Naive thymus-derived CD4-positive, alpha-beta T cell (primary cell): ENCODE results near the gene FRMPD2. TPM values are rescaled to one million over a fixed set of nuclear protein-coding genes. Genes with fewer than 3 reads are reported as not detected.
"Not testable (repeated sequence)": the region's sequence is repeated elsewhere in the genome, so short reads cannot be mapped to it uniquely, and the experiment has no call there.

Source experiments
- ATAC-seq: fragments of 150-1000 bp; cut with Tn5 transposase; 2 replicates; pipeline ENCODE4 v1.10.0; 2021; ENCODE audit warnings: mild to moderate bottlenecking, moderate library complexity
- CTCF ChIA-PET: fragments of 350-600 bp; sonication (Branson Sonifier 250); formaldehyde crosslinking; loops from one replicate; lab custom pipeline; 2021; ENCODE audit warnings: antibody characterized with exemption; lab: Charles Lee
- POLR2A ChIA-PET: fragments of 350-600 bp; sonication (Branson Sonifier 250); formaldehyde crosslinking; loops from one replicate; lab custom pipeline; 2021; ENCODE audit warnings: antibody characterized with exemption, inconsistent platforms; lab: Charles Lee
- DNase-seq, 9 donors: peaks; one replicate each; pipeline versions ENCODE4 v3.0.0 to v3.0.0-alpha.2; 2020 to 2022; ENCODE audit warnings: mixed read lengths in 1 of 9
- H3K27ac ChIP-seq: one replicate; pipeline ENCODE4 v1.7.0; 2013; ENCODE audit warnings: mild to moderate bottlenecking, low read depth, low read length, moderate library complexity
- H3K27me3 ChIP-seq, 2 donors: one replicate each; pipeline ENCODE4 v1.7.0; 2013; ENCODE audit warnings: low read length in 2 of 2, mild to moderate bottlenecking in 2 of 2, moderate library complexity in 2 of 2; ENCODE audit not compliant: control insufficient read depth in 2 of 2, insufficient read depth in 2 of 2
- H3K36me3 ChIP-seq, 3 experiments: 1 replicate in 2 of 3; 2 replicates in 1 of 3; pipeline ENCODE4 v1.7.0; 2013; ENCODE audit warnings: low read length in 3 of 3, mild to moderate bottlenecking in 3 of 3, moderate library complexity in 1 of 3; ENCODE audit not compliant: insufficient read depth in 3 of 3, control insufficient read depth in 2 of 3
- H3K4me1 ChIP-seq, 2 donors: one replicate each; pipeline ENCODE4 v1.7.0; 2013; ENCODE audit warnings: low read length in 2 of 2, mild to moderate bottlenecking in 2 of 2, moderate library complexity in 1 of 2; ENCODE audit not compliant: control insufficient read depth in 2 of 2, insufficient read depth in 2 of 2
- H3K4me3 ChIP-seq: 2 replicates; pipeline ENCODE4 v1.7.0; 2013; ENCODE audit warnings: mild to moderate bottlenecking, low read length
- H3K9me3 ChIP-seq, 3 experiments: 1 replicate in 2 of 3; 2 replicates in 1 of 3; pipeline ENCODE4 v1.7.0; 2013; ENCODE audit warnings: low read length in 3 of 3; ENCODE audit not compliant: control insufficient read depth in 2 of 3
- H3K27ac Mint-ChIP-seq, 9 donors: one replicate each; pipeline ENCODE4 v1.8.0; 2020 to 2022; ENCODE audit warnings: mixed read lengths in 9 of 9, mild to moderate bottlenecking in 8 of 9, moderate library complexity in 5 of 9, inconsistent platforms in 2 of 9
- H3K27me3 Mint-ChIP-seq, 5 donors: one replicate each; pipeline ENCODE4 v1.8.0; 2021 to 2022; ENCODE audit warnings: mixed read lengths in 5 of 5, mild to moderate bottlenecking in 1 of 5
- H3K36me3 Mint-ChIP-seq, 5 donors: one replicate each; pipeline ENCODE4 v1.8.0; 2020 to 2022; ENCODE audit warnings: mixed read lengths in 5 of 5, mild to moderate bottlenecking in 3 of 5, inconsistent platforms in 1 of 5
- H3K4me1 Mint-ChIP-seq, 7 donors: one replicate each; pipeline ENCODE4 v1.8.0; 2020 to 2022; ENCODE audit warnings: mixed read lengths in 7 of 7, mild to moderate bottlenecking in 3 of 7, inconsistent platforms in 1 of 7
- H3K4me3 Mint-ChIP-seq, 10 donors: one replicate each; pipeline ENCODE4 v1.8.0; 2020 to 2022; ENCODE audit warnings: mild to moderate bottlenecking in 10 of 10, mixed read lengths in 10 of 10, moderate library complexity in 6 of 10, inconsistent platforms in 2 of 10
- H3K9me3 Mint-ChIP-seq, 11 donors: one replicate each; pipeline ENCODE4 v1.8.0; 2020 to 2022; ENCODE audit warnings: mixed read lengths in 11 of 11, mild to moderate bottlenecking in 4 of 11, inconsistent platforms in 1 of 11, moderate library complexity in 1 of 11
- intact Hi-C, 2 donors: fragments of 100-400 bp; cut with micrococcal nuclease; formaldehyde crosslinking; loops; one replicate each; pipeline ENCODE4 v1.15.1; 2023
- polyA plus RNA-seq, 2 donors: library from polyadenylated mRNA; unstranded; fragments of 300-500 nt; fragmentation: Illumina TruSeq; gene quantifications; one replicate each; pipeline ENCODE4 v1.2.3, GENCODE V29; 2021
- total RNA-seq, 6 experiments: library from RNA in 5 of 6; stranded (reverse) in 5 of 6; gene quantifications; 1 replicate in 5 of 6; 2 replicates in 1 of 6; pipeline ENCODE4 v1.2.3 and lab custom pipeline; 2021 to 2026

The FRMPD2 gene
- total and polyA plus RNA-seq, 7 experiments from 2014 or later: 0.24 TPM; not detected in 6

DNA sequence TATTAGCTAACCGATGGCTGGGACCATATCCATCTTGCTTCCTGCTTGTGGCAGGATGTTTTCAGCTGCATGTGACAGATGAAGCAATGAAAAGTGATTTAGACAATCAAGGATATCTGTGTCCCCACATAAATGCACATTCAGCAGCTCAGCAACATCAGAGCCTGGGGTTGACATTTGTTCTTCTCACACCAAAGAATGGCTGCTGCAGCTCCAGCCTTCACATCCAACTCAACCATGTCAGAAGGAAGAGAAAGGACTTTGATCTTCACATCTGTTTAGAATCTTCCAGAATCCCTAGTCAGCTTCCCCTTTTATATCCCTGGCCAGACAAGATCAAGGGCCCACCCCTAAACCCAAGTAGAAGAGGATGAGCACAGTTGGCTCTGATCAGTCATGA is 11.9 kb upstream of the FRMPD2 start:
- ATAC-seq: no peak
- Mint-ChIP-seq H3K4me1 (peaks cover 0 to 17% (median 9%) of the 10 kb centered on the region in 7 donors), H3K36me3 (peaks cover 0 to 18% (median 2%) of the 10 kb centered on the region in 5 donors), H3K27me3 (peaks cover 15 to 24% (median 21%) of the 10 kb centered on the region in 5 donors), H3K4me3 (no peak overlapping the region), H3K27ac (no peak overlapping the region), H3K9me3 (peaks cover 3 to 33% (median 15%) of the 10 kb centered on the region in 11 donors)
- ChIA-PET CTCF (interaction anchor here (0.9 kb wide), 1 partner anchor 10 kb away, joined by 4 read pairs; no protein-coding TSS in a partner anchor), POLR2A (no interaction called here)
- intact Hi-C loops: no loop called here
- H3K9me3 ChIP-seq: peaks cover 0 to 6% (median 0%) of the 10 kb centered on the region in 3 experiments
- no peak for DNase-seq
- no peak overlapping the region for H3K27ac ChIP-seq
- H3K4me1 ChIP-seq: no peaks in the 10 kb centered on the region
- H3K27me3 ChIP-seq: no peaks in the 10 kb centered on the region
- H3K36me3 ChIP-seq: no peaks in the 10 kb centered on the region
- H3K4me3 ChIP-seq: no peak overlapping the region

DNA sequence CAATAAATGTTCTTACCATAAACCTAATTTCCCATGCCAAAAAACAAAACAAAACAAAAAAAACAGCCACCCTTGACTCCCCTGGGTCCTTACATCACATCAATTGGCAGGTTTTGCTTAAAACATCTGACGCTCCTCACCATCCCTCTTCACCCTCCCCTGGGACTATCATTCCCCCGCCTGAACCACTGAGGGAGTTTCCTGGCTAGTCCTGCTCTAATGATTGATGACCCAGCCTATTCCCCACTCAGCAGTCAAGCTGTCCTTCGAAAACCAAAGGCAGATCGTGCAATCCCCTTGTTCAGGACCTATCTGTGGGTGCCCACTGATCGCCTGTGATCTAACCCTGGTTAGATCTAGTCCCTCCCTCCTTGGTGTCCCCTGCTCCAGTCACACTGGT is 11.2 kb upstream of the FRMPD2 start:
- ChIA-PET CTCF (no interaction called here), POLR2A (no interaction called here)
- no peaks in the 10 kb centered on the region for H3K27me3 ChIP-seq
- peaks cover 0 to 23% (median 5%) of the 10 kb centered on the region in 5 donors for H3K36me3 Mint-ChIP-seq
- no peak overlapping the region for H3K4me3 Mint-ChIP-seq
- H3K4me1 ChIP-seq: no peaks in the 10 kb centered on the region
- no peaks in the 10 kb centered on the region for H3K36me3 ChIP-seq
- no peak for DNase-seq
- no peak for ATAC-seq
- intact Hi-C loops: no loop called here
- no peak overlapping the region for H3K4me3 ChIP-seq
- H3K27me3 Mint-ChIP-seq: peaks cover 15 to 28% (median 25%) of the 10 kb centered on the region in 5 donors
- peaks cover 0 to 16% (median 9%) of the 10 kb centered on the region in 7 donors for H3K4me1 Mint-ChIP-seq
- H3K9me3 ChIP-seq: peaks cover 0 to 6% (median 0%) of the 10 kb centered on the region in 3 experiments
- peaks cover 6 to 39% (median 20%) of the 10 kb centered on the region in 11 donors for H3K9me3 Mint-ChIP-seq
- H3K27ac Mint-ChIP-seq: no peak overlapping the region
- H3K27ac ChIP-seq: no peak overlapping the region

DNA sequence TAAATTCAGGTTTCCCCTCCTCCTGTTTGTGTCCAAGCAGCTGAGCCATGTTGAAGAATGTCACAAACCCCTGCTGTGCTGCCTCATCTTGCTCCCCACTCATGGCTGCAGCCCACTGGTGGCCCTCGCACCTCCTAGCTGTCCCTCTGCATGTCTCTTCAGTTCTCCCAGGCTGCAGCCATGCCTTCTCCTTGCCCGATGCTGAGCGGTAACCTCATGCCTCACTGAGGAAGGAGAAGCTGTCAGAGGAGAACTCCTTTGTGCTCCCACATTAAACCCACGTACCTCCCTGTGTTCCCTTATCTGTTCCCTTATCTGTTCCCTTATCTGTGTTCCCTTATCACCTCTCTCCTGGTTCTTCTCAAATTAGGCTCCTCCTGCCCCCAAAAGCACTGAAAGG is 10.3 kb upstream of the FRMPD2 start:
- Mint-ChIP-seq H3K36me3 (peaks cover 0 to 23% (median 5%) of the 10 kb centered on the region in 5 donors), H3K4me1 (peaks cover 0 to 15% (median 8%) of the 10 kb centered on the region in 7 donors), H3K27me3 (peaks cover 15 to 35% (median 29%) of the 10 kb centered on the region in 5 donors), H3K9me3 (peaks cover 6 to 39% (median 20%) of the 10 kb centered on the region in 11 donors), H3K4me3 (no peak overlapping the region), H3K27ac (no peak overlapping the region)
- DNase-seq: no peak
- H3K36me3 ChIP-seq: no peaks in the 10 kb centered on the region
- ATAC-seq: no peak
- no peak overlapping the region for H3K4me3 ChIP-seq
- intact Hi-C loops: no loop called here
- H3K4me1 ChIP-seq: no peaks in the 10 kb centered on the region
- peaks cover 0 to 6% (median 0%) of the 10 kb centered on the region in 3 experiments for H3K9me3 ChIP-seq
- ChIA-PET CTCF (no interaction called here), POLR2A (no interaction called here)
- no peaks in the 10 kb centered on the region for H3K27me3 ChIP-seq
- H3K27ac ChIP-seq: no peak overlapping the region

DNA sequence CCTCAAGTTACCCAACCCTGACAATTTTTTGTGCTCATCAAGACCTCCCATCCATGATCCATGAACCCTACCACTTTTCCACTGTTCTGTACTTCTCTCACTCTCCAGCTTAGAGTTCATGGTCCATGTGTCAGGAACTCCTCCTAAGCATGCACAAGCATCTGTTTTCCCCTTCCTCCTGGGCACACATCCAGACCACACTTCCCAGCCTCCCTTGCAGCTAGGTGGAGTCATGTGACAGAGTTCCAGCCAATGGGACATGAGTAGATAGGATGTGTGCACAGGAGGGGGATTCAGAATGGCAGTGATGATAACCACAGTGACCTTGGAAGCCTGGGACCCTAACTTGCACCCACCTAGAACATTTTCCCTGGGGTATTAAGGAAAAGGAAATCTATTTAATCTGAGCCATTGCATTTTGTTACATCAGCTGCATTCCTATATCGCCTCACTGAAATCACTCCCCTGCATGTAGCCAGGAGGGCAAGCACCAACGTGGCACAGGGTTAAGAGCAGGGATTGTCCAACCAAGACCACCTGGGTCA is 9.6 kb upstream of the FRMPD2 start:
- H3K36me3 Mint-ChIP-seq: peaks cover 0 to 27% (median 5%) of the 10 kb centered on the region in 5 donors
- DNase-seq (no peak), ATAC-seq (no peak)
- Histone ChIP-seq H3K9me3 (peaks cover 0 to 6% (median 0%) of the 10 kb centered on the region in 3 experiments), H3K4me3 (no peak overlapping the region), H3K4me1 (no peaks in the 10 kb centered on the region), H3K27me3 (no peaks in the 10 kb centered on the region), H3K27ac (no peak overlapping the region), H3K36me3 (no peaks in the 10 kb centered on the region)
- peaks cover 0 to 10% (median 4%) of the 10 kb centered on the region in 7 donors for H3K4me1 Mint-ChIP-seq
- intact Hi-C loops: no loop called here
- no peak overlapping the region for H3K4me3 Mint-ChIP-seq
- ChIA-PET POLR2A (no interaction called here), CTCF (interaction anchor here (0.6 kb wide), 1 partner anchor 70 kb away, joined by 3 read pairs; no protein-coding TSS in a partner anchor)
- peaks cover 6 to 39% (median 20%) of the 10 kb centered on the region in 11 donors for H3K9me3 Mint-ChIP-seq
- H3K27ac Mint-ChIP-seq: no peak overlapping the region
- H3K27me3 Mint-ChIP-seq: peaks cover 14 to 38% (median 35%) of the 10 kb centered on the region in 5 donors

DNA sequence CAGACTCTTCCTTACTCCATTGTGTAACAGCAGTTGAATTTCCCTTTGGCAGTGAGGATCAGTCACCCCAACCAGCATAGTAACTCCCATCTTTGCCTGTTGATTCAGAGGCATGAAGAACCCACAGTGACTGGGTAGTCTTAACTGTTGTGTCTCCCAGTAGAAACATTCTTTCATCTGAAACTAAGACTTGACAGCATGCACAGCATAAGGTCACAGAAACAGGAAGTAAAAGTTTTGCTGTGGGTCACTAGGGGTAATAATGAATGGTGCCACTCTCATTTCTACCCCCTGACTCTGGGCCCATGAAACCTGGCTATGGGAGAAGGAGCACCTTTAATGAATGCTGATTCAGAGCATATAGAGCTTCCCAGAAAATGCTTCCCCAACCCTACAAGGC is 8.3 kb upstream of the FRMPD2 start:
- Mint-ChIP-seq H3K36me3 (peaks cover 0 to 27% (median 5%) of the 10 kb centered on the region in 5 donors), H3K4me3 (no peak overlapping the region), H3K9me3 (peaks cover 6 to 39% (median 20%) of the 10 kb centered on the region in 11 donors), H3K27ac (no peak overlapping the region), H3K4me1 (peaks cover 0 to 4% (median 0%) of the 10 kb centered on the region in 7 donors), H3K27me3 (peaks cover 14 to 38% (median 35%) of the 10 kb centered on the region in 5 donors)
- no peak for DNase-seq
- no peaks in the 10 kb centered on the region for H3K4me1 ChIP-seq
- no peak overlapping the region for H3K27ac ChIP-seq
- H3K36me3 ChIP-seq: no peaks in the 10 kb centered on the region
- H3K4me3 ChIP-seq: no peak overlapping the region
- H3K27me3 ChIP-seq: no peaks in the 10 kb centered on the region
- ChIA-PET CTCF (no interaction called here), POLR2A (no interaction called here)
- no peak for ATAC-seq
- H3K9me3 ChIP-seq: peaks cover 0 to 6% (median 0%) of the 10 kb centered on the region in 3 experiments
- intact Hi-C loops: no loop called here

DNA sequence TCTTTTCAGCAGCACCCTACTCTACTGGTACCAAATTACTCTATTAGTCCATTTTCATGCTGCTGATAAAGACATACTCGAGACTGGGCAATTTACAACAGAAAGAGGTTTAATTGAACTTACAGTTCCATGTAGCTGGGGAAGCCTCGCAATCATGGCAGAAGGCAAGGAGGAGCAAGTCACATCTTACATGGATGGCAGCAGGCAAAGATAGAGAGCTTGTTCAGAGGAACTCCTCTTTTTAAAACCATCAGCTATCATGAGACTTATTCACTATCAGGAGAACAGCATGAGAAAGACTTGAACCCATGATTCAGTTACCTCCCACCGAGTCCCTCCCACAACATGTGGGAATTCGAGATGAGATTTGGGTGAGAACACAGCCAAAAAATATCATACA is 7.2 kb upstream of the FRMPD2 start:
- H3K4me1 ChIP-seq, H3K27ac ChIP-seq, H3K27me3 ChIP-seq, CTCF ChIA-PET, H3K27ac Mint-ChIP-seq, POLR2A ChIA-PET, H3K36me3 ChIP-seq, H3K4me3 ChIP-seq, intact Hi-C loops, H3K4me1 Mint-ChIP-seq, ATAC-seq, H3K9me3 ChIP-seq, H3K4me3 Mint-ChIP-seq, DNase-seq: not testable (repeated sequence)
- Mint-ChIP-seq H3K36me3 (peaks cover 0 to 27% (median 5%) of the 10 kb centered on the region in 5 donors), H3K27me3 (peaks cover 13 to 38% (median 35%) of the 10 kb centered on the region in 5 donors), H3K9me3 (peaks cover 6 to 39% (median 20%) of the 10 kb centered on the region in 11 donors)
